ENCODE measurements around the gene CFL2. TPM values are rescaled to one million over a fixed set of nuclear protein-coding genes. Genes with fewer than 3 reads are reported as not detected.

CFL2 gene
- total RNA-seq, 2 donors from 2014 or later = 46.3 to 79.2 TPM

DNA sequence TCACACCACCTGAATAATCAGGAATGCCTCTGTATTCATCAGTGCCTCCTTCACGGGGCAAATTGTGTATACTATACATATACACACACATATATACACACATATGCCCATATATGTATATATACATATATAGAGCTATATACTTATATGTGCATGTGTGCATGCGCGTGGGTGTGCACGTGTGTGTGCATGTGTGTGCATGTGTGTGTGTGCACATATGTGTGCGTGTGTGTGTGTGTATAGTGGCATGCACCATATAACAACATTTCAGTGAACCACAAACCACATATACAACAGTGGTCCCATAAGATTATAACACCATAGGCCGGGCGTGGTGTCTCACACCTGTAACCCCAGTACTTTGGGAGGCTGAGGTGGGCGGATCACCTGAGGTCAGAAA lies 35.7 kb downstream of the CFL2 start:
- Histone ChIP-seq H3K9me3 (no peaks in the 10 kb centered on the region), H3K4me1 (replicated peaks) (no peaks in the 10 kb centered on the region), H3K27me3 (replicated peaks; ENCODE audit: insufficient read depth) (no peaks in the 10 kb centered on the region), H3K36me3 (no peaks in the 10 kb centered on the region), H3K4me3 (no peak overlapping the region), H3K27ac (no peak overlapping the region)
- 93% methylated on average over 8 of the region's 8 CpGs for WGBS
- intact Hi-C loops (cut with DNase I) = no loop called here
- DNase-seq (ENCODE audit: low spot score) = no peak
- TF ChIP-seq, protein P1, sequence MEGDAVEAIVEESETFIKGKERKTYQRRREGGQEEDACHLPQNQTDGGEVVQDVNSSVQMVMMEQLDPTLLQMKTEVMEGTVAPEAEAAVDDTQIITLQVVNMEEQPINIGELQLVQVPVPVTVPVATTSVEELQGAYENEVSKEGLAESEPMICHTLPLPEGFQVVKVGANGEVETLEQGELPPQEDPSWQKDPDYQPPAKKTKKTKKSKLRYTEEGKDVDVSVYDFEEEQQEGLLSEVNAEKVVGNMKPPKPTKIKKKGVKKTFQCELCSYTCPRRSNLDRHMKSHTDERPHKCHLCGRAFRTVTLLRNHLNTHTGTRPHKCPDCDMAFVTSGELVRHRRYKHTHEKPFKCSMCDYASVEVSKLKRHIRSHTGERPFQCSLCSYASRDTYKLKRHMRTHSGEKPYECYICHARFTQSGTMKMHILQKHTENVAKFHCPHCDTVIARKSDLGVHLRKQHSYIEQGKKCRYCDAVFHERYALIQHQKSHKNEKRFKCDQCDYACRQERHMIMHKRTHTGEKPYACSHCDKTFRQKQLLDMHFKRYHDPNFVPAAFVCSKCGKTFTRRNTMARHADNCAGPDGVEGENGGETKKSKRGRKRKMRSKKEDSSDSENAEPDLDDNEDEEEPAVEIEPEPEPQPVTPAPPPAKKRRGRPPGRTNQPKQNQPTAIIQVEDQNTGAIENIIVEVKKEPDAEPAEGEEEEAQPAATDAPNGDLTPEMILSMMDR (IDR thresholded peaks at IDR 0.05) = no peak
- TF ChIP-seq POLR2A (IDR thresholded peaks at IDR 0.05) (no peak), POLR2AphosphoS5 (IDR thresholded peaks at IDR 0.05) (no peak)

DNA sequence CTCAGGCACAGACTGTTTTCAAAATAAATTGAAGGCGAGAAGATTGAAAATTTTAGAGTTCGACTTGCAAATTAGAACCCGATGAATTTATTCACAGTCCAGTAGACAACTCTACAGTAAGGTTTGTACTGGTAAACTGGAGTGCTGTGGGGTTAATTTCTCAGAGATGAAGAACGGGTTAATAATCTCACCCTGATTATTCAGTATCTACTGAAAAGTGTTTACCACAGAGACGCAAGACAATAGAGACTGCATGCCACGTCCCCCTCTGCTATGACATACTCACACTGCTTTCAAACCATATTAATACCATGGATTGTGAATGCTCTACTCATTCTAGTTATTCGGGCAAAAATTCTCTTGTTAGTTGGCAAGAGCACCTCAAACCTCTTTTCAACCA lies 36.1 kb downstream of the CFL2 start:
- intact Hi-C loops (cut with DNase I) = no loop called here
- TF ChIP-seq POLR2A (IDR thresholded peaks at IDR 0.05) = no peak
- TF ChIP-seq POLR2AphosphoS5 (IDR thresholded peaks at IDR 0.05) = no peak
- TF ChIP-seq, protein P1 (IDR thresholded peaks at IDR 0.05) = no peak
- Histone ChIP-seq H3K27me3 (replicated peaks; ENCODE audit: insufficient read depth) (no peaks in the 10 kb centered on the region), H3K9me3 (no peaks in the 10 kb centered on the region), H3K27ac (no peak overlapping the region), H3K36me3 (no peaks in the 10 kb centered on the region), H3K4me3 (no peak overlapping the region), H3K4me1 (replicated peaks) (no peaks in the 10 kb centered on the region)
- no peak for DNase-seq (ENCODE audit: low spot score)
- 60% methylated on average over 7 of the region's 7 CpGs for WGBS

DNA sequence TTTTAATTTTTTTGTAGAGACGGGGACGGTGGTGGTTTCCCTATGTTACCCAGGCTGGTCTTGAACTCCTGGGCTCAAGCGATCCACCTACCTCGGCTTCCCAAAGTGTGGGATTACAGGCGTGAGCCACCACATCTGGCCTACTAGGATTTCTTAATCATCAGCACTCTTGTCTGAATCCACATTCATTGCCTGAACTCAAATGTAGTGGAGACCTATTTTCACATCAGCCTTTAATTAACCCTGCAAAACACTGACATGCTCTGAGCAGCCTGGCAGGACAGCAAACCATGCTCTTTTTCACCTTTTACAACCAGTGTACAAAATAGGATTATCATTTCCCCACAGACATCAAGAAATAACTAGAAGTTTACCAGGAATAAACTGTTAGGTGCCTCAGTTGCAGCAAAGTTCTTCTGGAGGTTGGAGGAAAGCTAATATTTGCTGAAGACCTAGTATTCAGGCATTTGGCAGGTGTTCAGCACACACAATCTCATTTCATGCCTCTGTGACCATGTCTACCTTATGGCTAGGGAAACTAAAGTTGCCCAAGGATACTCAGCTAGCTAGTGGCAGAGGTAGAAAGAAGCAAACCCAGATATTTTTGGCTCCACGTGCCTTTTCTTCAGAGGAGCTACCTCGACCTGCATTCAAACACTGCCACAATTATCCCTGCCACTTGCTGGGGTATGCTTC lies 37.7 kb downstream of the CFL2 start:
- 82% methylated on average over 7 of the region's 7 CpGs for WGBS
- Histone ChIP-seq H3K27ac (no peak overlapping the region), H3K27me3 (replicated peaks; ENCODE audit: insufficient read depth) (no peaks in the 10 kb centered on the region), H3K4me3 (no peak overlapping the region), H3K4me1 (replicated peaks) (no peaks in the 10 kb centered on the region), H3K36me3 (no peaks in the 10 kb centered on the region), H3K9me3 (no peaks in the 10 kb centered on the region)
- intact Hi-C loops (cut with DNase I) = no loop called here
- peak; percentile 18 for DNase-seq (ENCODE audit: low spot score)
- TF ChIP-seq POLR2A (IDR thresholded peaks at IDR 0.05) = no peak
- TF ChIP-seq, protein P1 (IDR thresholded peaks at IDR 0.05) = no peak
- TF ChIP-seq POLR2AphosphoS5 (IDR thresholded peaks at IDR 0.05) = no peak

DNA sequence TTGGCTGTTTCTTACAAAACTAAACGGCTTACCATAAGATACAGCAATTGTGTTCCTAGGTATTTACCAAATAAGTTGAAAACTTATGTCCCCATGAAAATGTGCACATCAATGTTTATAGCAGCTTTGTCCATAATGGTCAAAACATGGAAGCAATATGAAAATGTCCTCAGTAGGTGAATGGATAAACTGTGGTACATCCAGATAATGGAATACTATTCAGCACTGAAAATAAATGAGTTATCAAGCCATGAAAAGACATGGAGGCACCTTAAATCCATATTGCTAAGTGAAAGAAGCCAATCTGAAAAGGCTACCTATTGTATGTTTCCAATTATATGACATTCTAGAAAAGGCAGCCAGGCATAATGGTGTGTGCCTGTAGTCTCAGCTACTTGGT lies 40.7 kb downstream of the CFL2 start:
- DNase-seq (ENCODE audit: low spot score) = no peak
- Histone ChIP-seq H3K36me3 (no peaks in the 10 kb centered on the region), H3K4me3 (no peak overlapping the region), H3K27ac (no peak overlapping the region), H3K27me3 (replicated peaks; ENCODE audit: insufficient read depth) (no peaks in the 10 kb centered on the region), H3K4me1 (replicated peaks) (no peaks in the 10 kb centered on the region), H3K9me3 (no peaks in the 10 kb centered on the region)
- 52% methylated on average over 1 of the region's 1 CpG for WGBS
- TF ChIP-seq, protein P1 (IDR thresholded peaks at IDR 0.05) = no peak
- TF ChIP-seq POLR2A (IDR thresholded peaks at IDR 0.05) (no peak), POLR2AphosphoS5 (IDR thresholded peaks at IDR 0.05) (no peak)
- intact Hi-C loops (cut with DNase I) = loop anchor here (1.0 to 2.0 kb wide), 2 partner anchors 50 to 201 kb away; partner anchors contain the start of gene BAZ1A

DNA sequence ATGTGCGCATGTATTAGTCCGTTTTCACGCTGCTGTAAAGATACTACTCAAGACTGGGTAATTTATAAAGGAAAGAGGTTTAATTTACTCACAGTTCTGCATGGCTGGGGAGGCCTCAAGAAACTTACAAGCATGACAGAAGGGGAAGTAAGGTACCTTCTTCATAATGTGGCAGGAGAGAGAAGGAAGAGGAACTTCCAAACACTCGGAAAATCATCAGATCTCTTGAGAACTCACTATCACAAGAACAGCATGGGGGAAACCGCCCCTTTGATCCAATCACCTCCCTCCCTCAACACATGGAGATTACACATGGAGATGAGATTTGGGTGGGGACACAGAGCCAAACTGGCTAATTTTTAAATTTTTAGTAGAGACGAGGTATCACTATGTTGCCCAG lies 42.7 kb downstream of the CFL2 start:
- Histone ChIP-seq H3K27ac (no peak overlapping the region), H3K4me1 (replicated peaks) (no peaks in the 10 kb centered on the region), H3K27me3 (replicated peaks; ENCODE audit: insufficient read depth) (no peaks in the 10 kb centered on the region), H3K4me3 (no peak overlapping the region), H3K9me3 (no peaks in the 10 kb centered on the region), H3K36me3 (no peaks in the 10 kb centered on the region)
- TF ChIP-seq POLR2A (IDR thresholded peaks at IDR 0.05) = no peak
- no peak for TF ChIP-seq POLR2AphosphoS5 (IDR thresholded peaks at IDR 0.05)
- TF ChIP-seq, protein P1 (IDR thresholded peaks at IDR 0.05) = no peak
- no peak for DNase-seq (ENCODE audit: low spot score)
- intact Hi-C loops (cut with DNase I) = loop anchor here (2.0 kb wide), 1 partner anchor 203 kb away; the partner anchor contains the start of gene BAZ1A
- 76% methylated on average over 6 of the region's 6 CpGs for WGBS
